Activated T-cell treated with anti-CD3 and anti-CD28 coated beads for 48 hours (primary cell): ENCODE measurements around the gene RAI2.

Experiments
- DNase-seq: peaks from one replicate; pipeline ENCODE4 v3.0.0-alpha.2; 2020; ENCODE audit warnings: low read depth

RAI2 gene

DNA sequence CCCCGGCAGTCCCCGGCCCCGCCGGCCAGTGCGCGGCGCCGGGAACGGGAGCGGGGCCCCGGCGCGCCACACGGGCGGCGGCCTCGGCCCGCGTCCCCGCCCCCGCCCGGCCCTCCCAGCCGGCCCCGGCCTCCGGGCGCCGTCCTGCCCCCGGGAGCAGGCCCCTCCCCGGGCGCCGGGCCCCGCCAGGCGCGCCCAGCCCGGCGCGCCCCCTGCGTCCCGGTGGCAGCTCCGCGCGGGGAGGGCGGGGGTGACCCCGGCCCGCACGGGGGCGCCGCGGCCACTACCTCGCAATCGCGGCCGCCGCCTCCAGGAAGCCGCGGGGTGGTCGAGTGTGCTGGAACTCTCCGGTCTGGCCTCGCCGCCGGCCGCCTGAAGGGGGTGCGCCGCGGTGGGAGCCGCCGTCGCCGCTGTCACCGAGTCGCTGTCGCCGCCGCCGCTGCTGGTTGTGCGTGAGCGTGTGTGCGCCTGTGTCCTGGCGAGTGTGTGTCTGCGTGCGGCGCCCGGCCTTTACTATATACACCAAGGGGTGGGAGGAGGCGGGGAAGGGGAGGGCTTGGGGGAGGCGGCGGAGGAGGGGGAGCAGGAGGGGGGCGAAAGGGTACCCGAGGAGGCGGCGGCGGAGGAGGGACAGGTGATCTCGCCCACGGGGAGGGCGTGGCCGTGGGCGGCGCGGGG, at the start of gene RAI2:
Gene RAI2, minus strand, starts transcription at position 488 of the 678 bp plus-strand sequence. CDS start 59,288 bp downstream, outside the sequence.
- no peak for DNase-seq

DNA sequence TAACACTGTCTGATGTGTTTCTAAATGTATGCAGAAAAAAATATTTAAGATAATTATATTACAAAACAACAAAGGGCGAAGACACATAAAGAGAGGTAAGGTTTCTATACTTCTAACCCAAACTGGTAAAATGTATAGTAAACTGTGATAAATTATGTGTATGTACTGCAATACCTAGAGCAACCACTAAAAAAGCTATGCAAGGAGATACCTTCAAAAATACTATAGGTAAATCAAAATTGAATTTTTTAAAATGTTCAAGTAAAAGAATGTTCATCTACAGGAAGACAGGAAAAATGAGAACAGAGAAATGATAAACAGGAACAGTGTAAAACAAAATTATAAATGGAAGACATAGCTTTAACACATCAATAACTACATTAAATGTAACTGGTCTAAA, 27.3 kb upstream of the RAI2 start:
- no peak for DNase-seq

DNA sequence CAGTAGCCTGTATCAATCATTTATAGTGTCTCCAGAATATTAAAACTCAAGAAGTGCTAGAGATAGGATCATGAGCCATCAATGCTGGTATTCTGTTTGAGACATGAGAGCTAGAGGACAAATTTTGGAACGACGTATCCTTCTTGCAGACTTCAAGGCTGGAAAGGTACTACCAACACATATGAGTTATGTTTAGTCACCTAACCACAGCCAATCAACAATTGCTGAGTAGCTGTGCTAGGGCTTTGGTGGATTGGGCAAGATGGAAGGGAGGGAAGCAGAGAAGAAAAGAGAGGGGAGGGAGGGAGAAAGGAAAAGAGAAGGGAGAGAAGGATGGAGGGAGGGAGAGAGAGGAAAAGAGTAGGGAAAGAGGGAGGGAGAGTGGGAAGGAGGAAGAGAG, 21.6 kb upstream of the RAI2 start:
- no peak for DNase-seq

DNA sequence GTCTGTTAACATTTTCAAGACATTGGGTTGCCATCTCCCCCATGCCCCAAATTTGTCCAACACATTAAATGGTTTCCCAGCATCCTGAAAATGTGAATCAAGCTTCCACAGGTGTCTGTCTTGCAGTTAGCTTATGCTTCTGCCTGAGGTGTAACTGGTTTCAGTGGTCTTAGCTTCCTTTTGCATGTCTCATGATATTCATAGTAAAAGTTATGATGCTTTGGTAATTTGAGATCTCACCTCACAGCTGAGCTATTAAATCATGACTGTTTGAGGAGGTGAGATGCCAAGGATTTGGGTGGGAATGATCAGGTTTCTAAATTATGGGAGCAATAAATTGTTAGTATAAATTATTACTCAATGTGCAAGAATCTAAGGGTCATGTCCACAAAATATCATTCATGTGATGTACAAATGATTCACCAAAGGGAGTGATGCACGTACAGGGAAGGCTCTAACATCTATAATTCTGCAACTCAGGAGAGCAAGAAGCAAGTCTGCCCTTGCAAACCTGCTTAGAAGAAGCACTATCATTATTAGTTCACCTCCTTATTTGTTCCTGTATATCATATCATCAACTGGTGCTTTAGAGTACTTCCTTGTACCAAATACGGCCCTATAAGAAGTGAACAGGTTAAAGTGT, 17.1 kb upstream of the RAI2 start:
- DNase-seq, result no peak

DNA sequence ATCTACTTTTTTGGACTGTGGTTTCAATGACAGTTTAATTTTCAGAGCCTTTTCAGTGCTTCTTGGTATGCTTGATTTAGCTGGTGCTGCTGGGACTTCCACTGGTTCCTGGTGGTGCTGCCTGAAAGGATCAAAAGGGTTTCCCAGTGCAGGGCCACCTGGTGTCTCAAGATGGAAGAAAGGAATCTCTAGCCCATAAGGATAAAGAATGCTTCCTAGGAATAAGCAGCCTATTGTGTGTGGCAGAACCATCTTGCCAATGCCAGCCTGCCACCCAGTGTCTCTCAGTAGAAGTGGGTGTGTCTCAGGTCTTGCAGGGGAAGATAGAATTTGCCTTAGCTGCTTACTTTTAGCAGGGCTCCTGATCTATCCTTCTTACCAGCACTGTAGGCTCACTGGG, 15.0 kb upstream of the RAI2 start:
- DNase-seq, result no peak

DNA sequence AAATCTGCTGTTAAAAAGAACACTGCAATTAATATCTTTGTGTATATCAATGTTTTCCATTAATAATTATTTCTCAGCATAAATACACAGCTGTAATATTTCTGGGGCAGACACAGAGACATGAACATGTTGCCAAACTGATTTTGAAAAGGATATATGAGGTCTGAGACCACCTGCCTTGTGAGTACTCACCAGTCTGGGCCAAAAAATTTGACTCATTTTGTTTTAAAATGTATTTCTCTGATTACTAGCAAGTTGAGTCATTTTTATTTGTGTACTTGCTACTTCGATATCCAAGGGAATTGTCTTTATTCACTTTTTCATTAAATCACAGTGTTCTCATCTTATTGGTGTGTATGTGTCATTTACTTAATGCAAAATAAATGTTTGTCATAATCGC, 8.5 kb upstream of the RAI2 start:
- DNase-seq, result no peak

DNA sequence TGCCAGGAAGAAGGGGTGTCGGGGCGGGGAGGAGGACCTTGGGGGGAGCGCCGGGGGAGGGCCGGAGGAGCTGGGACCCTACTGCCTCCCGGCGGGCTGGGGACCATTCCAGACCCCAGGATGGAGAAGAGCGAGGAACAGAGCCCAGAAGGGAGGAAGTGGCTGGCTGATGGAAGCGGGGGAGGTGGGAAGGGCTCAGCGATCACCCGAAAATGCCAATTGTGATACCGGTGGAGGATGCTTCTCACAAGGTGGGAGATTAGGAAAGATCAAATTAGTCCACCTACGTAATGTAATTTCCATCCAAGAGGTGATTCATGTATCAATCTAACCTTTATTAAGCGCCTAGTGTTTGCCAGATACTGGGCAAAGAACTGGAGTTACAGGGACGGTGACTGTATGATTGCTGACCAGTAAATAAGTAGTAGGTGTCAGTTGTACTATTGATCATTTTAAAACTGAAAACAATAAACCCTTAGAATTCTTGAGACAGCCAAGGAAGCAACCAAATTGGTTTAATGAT, 452 bp upstream of the RAI2 start:
- DNase-seq, result no peak

DNA sequence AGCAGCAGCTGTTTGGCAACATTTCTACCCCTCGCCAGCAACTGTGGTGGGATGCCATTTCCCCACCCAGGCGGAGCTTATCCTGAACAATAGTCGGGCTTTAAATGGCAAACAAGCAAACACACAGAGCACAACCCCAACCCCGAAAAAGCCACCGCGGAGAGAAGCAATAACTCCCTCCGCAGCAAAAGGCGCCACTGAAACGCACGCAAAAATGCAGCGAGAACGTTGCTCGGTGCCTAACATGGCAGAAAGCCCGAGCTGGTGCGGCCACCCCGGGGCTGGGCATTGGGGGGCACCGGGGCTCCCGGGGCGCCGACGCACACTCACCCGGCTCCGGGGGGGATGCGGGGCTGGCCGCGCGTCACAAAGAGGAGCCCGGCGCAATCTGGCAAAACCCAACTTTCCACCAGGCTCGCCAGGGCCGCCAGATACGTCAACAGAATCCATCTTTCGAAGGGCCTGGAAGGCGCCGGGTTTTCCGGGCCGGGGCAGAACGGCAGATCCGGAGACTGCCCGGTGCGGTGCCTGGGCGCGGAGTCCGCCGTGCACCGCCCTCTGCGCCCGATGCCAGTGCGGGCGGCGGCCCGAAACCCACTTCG, 818 bp downstream of the RAI2 start:
- no peak for DNase-seq

DNA sequence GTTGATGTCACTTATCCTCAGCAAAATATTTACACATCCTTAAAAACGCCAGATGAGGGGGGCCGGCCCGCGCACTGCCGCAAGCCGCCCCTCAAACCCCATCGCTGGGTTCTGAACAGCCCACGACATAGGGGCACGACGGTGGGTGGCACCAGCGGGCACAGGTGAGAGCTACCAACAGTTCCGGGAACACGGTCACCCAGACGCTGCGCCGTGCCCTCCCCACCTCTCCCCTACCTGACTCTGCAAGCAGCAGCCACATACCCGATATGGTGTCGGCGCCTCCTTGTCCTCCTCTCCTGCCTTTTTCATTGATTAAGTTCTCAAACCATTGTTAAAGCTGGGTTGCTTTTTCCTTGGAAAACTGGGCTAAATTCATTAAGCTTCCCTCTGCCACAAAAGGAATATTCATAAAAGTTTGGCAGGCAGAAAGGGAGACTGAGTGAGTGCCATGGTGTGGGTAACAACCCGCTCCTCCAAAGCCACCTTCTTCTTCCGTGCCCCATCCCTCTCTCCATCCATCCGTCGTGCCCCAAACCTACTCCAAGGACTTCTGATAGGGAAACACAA, 1.4 kb downstream of the RAI2 start:
- DNase-seq, result no peak

DNA sequence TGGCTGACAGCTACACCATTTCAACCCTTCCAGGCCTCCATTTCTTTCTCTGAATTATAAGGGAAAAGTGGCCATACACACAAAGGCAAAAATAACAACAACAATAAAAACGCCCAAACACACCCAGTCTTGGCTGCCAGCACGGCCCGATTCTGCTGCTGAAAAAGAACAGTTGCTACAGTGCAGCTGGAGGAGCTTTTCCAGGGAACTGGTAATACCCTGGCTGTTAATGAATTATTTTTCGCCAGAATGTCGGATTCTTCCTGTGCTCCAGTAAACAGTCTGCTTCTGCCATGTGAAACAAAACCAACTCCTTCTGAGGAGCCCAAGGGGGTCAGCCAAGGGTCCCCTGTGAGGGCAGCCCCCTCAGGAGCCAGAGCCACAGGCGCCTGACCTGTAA, 6.6 kb downstream of the RAI2 start:
- no peak for DNase-seq

DNA sequence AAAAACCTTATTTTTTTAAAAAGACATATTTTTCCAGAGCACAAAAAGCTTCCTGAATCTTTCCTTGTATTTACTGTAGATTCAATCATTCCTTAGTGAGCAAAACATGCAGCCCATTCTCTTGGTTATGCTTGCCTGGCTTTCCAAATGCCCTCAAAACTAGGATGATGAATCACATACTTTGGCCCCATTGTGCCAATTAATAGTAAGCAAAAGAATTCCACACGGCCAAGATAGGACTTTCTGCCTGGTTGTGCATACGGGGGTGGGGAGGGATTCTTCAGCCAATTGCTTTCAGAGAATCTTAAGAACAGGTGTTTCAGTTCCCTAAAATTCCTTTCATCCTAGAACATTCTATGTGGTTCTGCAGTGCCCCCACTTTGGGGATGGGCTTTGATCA, 7.0 kb downstream of the RAI2 start:
- no peak for DNase-seq

DNA sequence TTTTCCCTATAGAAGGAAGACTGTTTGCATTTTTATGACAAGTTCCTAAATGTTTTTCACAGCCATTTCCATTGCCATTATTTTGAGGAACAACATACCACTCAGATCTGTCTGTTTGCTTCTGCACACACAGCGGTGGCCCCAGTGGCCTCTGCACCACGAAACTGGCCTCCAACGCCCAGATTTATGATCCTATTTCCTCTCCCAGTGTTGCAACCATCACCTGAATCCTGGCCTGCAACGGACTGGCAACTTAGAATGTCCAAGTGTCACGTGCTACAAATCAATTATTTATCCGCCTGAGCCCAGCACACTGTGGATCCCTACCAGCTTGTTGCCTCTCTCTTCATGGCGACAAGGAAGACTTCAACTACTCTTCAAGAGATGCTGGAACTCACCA, 9.2 kb downstream of the RAI2 start:
- DNase-seq, result no peak

DNA sequence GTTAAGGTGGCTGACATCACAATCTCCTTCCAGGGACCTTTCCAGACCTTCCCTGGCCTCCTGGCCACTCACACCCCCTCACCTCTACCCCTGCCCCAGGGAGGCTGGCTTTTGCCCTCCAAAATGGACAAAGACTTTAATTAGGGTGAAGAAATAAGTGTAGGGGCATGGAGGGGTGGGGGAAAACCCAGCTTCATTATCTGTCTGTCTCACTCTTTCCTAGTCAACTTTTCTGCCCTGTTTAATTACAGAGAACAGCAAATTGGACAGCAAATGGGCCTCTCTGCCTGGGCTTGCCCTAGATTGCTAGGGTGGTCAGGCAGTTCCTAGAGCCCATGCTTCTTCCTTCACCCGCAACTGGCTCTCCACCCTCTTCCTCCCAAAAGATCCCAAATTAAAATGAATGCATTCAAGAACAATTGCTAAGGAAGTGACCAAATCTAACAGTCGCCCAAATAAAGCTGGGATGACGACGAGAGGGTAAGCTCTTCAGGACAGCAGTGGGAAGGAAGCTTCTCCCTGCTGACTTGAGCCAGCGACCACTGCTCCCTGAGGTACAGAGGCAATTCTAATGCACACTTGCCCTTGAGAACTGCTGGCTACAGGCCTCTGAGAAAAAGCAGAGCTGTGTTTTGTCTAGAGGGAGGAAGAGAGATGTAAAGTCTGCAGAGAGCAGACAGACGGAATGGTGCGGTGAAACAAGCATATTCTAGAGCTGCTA, 12.4 kb downstream of the RAI2 start:
- DNase-seq, result no peak

DNA sequence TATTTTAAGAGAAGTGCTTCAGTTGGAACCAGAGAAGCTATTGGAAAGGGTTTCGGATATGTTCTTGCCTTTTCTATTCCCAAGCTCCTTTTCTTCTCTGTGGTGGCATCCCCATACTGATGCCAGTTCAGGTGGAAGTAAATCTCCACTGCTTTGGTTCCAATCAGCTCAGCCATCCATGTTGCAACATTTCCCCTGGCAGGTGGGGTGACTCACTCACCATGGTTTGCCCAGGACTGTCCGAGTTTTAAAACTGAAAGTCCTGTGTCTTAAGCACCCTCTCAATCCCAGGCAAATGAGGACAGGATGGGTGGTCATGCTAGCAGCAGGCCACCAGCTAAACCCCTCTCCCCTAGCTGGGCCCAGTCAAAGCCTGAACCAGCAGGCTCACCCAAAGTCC, 15.1 kb downstream of the RAI2 start:
- DNase-seq, result no peak

DNA sequence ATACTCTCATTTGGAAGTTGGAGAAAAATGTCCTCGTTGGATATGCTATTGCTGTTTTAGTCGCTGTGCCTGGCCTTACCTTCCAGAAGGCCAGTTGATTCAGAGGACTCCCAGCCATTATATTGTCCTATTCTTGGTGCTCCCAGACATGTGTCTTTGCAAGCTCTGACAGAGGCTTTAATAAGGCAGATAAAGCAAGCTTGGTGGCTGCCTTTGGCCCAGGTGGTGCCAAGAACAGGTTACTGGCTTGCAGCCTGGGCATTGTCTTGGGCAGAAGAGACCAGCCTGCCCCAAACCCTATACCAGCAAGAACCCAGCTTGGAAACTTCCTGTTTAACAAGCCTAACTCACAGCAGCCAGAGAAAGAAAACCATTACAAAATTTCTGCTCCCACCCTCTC, 16.9 kb downstream of the RAI2 start:
- no peak for DNase-seq

DNA sequence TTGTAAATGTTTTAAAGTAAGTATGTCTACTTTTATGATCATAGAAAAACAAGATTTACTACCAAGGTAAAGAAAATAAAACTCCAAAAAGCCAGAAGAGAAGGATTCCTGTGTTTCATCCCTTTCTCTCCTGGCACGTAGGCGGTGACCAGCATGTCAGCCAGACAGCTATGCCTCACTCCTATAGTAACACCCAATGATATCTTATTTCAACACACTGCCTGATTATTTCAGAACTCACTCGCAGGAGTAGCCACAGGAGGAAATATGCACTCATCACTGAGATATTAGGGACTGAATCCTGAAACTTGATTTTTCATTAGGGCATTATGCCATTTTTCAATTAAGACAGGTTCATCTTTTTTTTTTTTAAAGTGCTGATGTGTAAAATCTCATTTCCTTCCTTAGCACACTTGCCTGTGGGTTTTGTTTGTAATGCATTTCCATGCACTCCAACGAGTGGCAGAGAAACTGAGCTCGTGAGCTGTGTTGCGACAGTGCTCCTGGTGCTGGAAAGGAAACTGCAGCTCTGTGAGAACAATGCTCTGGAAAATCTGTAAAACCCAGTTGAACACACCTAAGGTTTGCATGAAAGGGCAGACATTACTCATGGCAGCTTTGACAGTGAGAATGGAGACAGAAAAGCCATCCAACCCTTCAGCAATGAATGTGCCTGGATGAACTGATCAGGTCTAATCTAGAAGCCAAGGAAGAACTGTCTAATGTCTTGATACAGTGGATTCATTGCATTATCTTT, 18.2 kb downstream of the RAI2 start:
- DNase-seq, result no peak

DNA sequence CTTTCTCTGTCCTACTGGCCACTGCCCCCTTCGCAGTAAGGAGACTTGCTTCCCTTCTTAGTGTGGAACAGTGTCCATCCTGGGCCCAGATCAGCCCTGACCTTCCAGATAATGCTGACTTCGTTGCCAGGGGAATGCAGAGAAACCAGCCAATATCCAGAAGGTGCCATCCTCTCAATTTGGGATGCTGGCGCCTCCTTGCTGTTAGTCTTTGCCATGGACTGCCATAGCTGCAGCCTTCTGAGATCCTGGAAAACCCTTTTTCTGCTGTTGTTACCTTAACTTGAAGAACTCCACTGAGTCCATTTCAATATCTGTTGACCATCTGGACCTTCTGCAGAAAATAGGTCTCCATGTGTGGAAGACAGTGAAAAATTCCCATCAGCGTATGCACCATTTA, 21.8 kb downstream of the RAI2 start:
- no peak for DNase-seq

DNA sequence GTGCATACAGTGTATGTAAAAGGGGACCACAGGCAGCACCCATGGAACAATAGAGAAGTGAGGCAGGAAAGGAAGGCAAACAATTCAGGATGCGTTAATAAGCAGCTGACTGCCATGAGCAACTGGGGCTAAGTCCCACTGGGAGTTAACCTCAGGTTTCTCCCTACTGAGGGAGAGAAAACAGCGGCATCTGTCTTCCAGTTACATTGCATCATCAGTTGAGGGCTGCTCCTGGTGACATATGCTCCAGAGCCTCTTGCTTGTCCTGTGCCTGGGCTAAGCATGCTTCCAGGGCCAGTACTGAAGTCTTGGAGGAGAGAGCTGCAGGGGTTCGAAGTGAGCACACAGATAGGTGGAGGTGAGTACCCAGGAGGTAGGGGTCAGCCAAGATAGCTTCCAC, 24.3 kb downstream of the RAI2 start:
- no peak for DNase-seq

DNA sequence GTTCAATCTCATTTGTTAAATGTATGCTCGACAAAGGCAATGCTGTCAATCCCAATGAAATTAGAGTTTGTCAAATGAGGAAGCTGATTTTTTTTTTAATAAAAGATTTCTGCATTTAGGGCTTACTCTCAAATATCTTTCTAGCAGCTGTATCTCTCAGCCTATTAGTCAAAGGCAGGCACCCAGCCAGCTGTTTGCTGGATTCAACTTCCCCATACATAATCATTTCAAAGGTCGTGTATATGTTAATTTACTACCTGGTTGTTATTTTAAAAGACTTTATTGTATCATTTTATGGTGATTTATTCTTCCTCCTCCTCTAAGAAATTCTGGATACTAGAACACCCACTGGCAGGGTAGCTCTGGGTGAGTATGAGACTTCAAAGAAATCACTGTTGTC, 27.1 kb downstream of the RAI2 start:
- no peak for DNase-seq

DNA sequence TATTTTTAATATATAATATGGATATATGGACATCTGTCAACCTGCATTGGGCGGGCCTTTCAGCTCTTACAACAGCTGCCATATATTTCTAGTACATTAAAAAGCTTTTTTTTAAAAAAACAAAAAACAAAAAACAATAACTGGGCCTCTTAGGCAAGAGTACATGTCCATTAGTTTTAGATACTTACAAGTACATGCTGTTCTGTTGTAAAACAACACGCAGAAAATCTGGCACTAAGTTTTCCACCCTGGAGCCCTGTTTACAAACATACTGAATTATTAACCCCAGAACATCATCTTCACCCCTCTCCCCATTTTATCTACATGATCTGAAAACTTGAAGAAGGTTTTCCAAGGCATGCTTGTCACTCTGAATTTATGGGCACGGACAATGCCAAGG, 29.8 kb downstream of the RAI2 start:
- DNase-seq, result no peak

DNA sequence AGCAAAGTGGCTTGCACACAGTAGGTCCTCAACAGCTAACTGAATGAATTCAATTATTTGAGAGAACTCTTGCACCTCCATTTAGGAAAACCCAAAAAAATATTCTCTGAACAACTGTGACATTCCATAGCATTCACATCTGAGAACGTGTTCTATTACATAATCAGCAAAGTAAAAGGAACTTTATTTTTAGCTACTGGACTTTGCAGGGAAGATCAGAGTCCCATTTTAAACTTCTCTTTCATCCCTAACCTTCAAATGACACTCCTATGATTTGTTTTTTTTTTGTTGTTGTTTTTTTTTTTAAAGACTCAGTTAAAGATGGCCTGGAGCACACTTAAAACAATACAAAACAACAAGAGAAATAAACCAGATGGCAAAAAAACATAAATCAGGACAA, 30.9 kb downstream of the RAI2 start:
- DNase-seq, result no peak

DNA sequence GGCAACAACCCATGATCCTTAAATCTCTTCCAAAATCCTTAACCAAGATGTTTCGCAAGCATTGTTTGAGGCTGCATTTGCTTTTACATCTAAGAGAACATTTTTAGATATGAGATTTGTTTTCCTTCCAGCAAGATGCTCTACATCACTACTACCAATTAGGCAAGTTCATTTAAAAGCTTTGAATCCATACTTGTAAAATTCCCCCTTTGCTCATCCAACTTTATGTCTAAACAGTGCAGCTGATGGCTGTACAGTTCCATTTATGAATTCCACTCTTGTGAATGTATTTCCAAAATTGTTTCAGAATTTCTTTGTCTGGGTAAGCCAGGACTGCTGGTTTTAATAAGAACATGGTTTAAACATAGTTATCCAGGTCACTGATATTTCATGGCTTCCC, 31.5 kb downstream of the RAI2 start:
- DNase-seq, result no peak
